ENCODE results near the gene MX2.

GRCh38 chr21:41366522-41367151 lies 4.8 kb downstream of the MX2 start:
- TF ChIP-seq CTCF (IDR thresholded peaks at IDR 0.05) (no peak), EZH2 (IDR thresholded peaks at IDR 0.05; ENCODE audit: borderline replicate concordance, insufficient read depth, low read depth, low read length, poor library complexity, severe bottlenecking) (no peak)

Measured in B cell (primary cell).